ENCODE results near the gene MCM8. TPM values are rescaled to one million over a fixed set of nuclear protein-coding genes. Genes with fewer than 3 reads are reported as not detected.

MCM8 gene
- total and polyA plus RNA-seq, 9 of the 15 experiments (the other 6 are each of a cell fraction or from before 2014, with no cell fraction given): 4.5 to 43.8 (median 25.4) TPM

DNA sequence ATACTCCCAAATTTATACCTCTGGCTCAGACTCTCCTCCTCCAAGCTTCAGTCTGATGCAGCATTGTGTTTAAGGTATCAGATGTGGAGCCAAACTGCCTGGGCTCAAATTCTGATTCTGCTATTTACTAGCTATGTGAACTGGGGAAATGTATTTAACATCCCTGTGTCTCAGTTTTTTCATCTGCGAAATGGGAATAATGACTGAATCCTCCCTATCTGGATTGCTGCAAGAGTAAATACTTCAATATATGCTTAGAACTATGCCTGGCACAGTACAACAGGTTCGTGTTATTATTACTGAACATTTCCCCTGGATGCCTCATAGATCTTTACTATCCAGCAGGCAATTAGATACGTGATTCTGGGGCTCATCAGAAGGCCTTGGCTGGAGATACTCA is 97.9 kb downstream of the MCM8 start:
- WGBS (ENCODE audit: insufficient coverage, low coverage, missing lambda C conversion rate): 7% methylated on average over 3 of the region's 3 CpGs
- BruUV-seq (replicated peaks): no TSS peak
- TF ChIP-seq RBM25 (IDR thresholded peaks at IDR 0.05; ENCODE audit: low read depth, low read length, severe bottlenecking) (peak; percentile 56), CREM (IDR thresholded peaks at IDR 0.05; ENCODE audit: low read depth) (no peak)
- TF ChIP-seq, protein P1, sequence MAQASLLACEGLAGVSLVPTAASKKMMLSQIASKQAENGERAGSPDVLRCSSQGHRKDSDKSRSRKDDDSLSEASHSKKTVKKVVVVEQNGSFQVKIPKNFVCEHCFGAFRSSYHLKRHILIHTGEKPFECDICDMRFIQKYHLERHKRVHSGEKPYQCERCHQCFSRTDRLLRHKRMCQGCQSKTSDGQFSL (CRISPR knock-in tag; IDR thresholded peaks at IDR 0.05): no peak
- TF ChIP-seq, protein P1 (tag; IDR thresholded peaks at IDR 0.05): no peak
- POLR2A ChIA-PET: interaction anchor here (2.0 kb wide), 1 partner anchor 9 kb away, joined by 6 read pairs; no protein-coding TSS in a partner anchor
- Histone ChIP-seq H3K27ac (ENCODE audit: extremely low read depth, low read depth, low read length) (no peak overlapping the region), H3K36me3 (ENCODE audit: control insufficient read depth, insufficient read depth, low read length) (no peaks in the 10 kb centered on the region), H3K4me1 (replicated peaks in 1 of 2; ENCODE audit: control insufficient read depth in 2 of 2, insufficient read depth in 2 of 2, low read length in 2 of 2) (no peaks in the 10 kb centered on the region), H3K4me2 (ENCODE audit: insufficient read depth, low read length) (no peak overlapping the region), H3K9ac (ENCODE audit: insufficient read depth in 1 of 2, low read depth in 2 of 2, low read length in 2 of 2) (no peak overlapping the region), H2AFZ (ENCODE audit: low read depth, low read length) (no peak overlapping the region), H3K4me3 (no peak overlapping the region), H3K9me3 (replicated peaks; ENCODE audit: control insufficient read depth, insufficient read depth, low read depth, low read length) (no peaks in the 10 kb centered on the region), H3K9me1 (ENCODE audit: control insufficient read depth, insufficient read depth, low read length) (no peaks in the 10 kb centered on the region), H3K79me2 (ENCODE audit: control insufficient read depth, insufficient read depth, low read length) (no peaks in the 10 kb centered on the region), H3K27me3 (ENCODE audit: control insufficient read depth in 2 of 2, insufficient read depth in 2 of 2, low read length in 2 of 2) (no peaks in the 10 kb centered on the region), H4K20me1 (replicated peaks; ENCODE audit: control insufficient read depth, insufficient read depth, low read length) (no peaks in the 10 kb centered on the region)
- FAIRE-seq: no peak
- no peak for DNase-seq (ENCODE audit: extremely low read depth in 1 of 4, low spot score in 3 of 4)
- in situ Hi-C loops (cut with MboI) (no loop called here), intact Hi-C loops (cut with micrococcal nuclease) (no loop called here)
- no peak for ATAC-seq
- CTCF ChIA-PET (ENCODE audit: low intra/inter-chr PET ratio): no interaction called here

Small RNA genes within 50 kb of the gene (small RNA-seq; reads per million reads assigned to genes)
- not detected for gene RF00019
- not detected for gene RN7SL498P

Other genes with a start within 250 kb of the MCM8 start
- 3.7 and 3.8 TPM in 2 replicates for gene SHLD1, start 200.3 kb upstream of the MCM8 start, total RNA-seq (2014; rRNA removed)
- gene SHLD1, start 200.3 kb upstream of the MCM8 start, total RNA-seq (2014; rRNA removed; fragmentation: Illumina TruSeq; extraction: Trizol): 6.9 and 7.9 TPM in 2 replicates
- gene SHLD1, start 200.3 kb upstream of the MCM8 start, total RNA-seq (2015; rRNA removed; fragmentation: Illumina TruSeq; extraction: Trizol): 7.4 and 8.2 TPM in 2 replicates
- gene SHLD1, start 200.3 kb upstream of the MCM8 start, total RNA-seq (2021): 5.9 and 7.3 TPM in 2 replicates
- gene SHLD1, start 200.3 kb upstream of the MCM8 start, polyA plus RNA-seq (2011; rRNA removed): 12.1 and 13.9 TPM in 2 replicates
- 6.2 and 7.6 TPM in 2 replicates for gene SHLD1, start 200.3 kb upstream of the MCM8 start, polyA plus RNA-seq (2014; fragmentation: Illumina TruSeq; extraction: Trizol)
- gene SHLD1, start 200.3 kb upstream of the MCM8 start, polyA plus RNA-seq (2014; fragmentation: Nextera tagmentation; extraction: Ambion mirVana): 10 to 100 TPM; 20.7 to 21.6 TPM
- 7.3 and 8.4 TPM in 2 replicates for gene SHLD1, start 200.3 kb upstream of the MCM8 start, polyA plus RNA-seq (2014; rRNA removed)
- not detected in 2 replicates for gene CHGB, start 39.1 kb upstream of the MCM8 start, total RNA-seq (2014; rRNA removed)
- 0.13 TPM in 1 of 2 replicates, not detected in the other for gene CHGB, start 39.1 kb upstream of the MCM8 start, total RNA-seq (2014; rRNA removed; fragmentation: Illumina TruSeq; extraction: Trizol)
- 0.04 TPM in 1 of 2 replicates, not detected in the other for gene CHGB, start 39.1 kb upstream of the MCM8 start, total RNA-seq (2015; rRNA removed; fragmentation: Illumina TruSeq; extraction: Trizol)
- gene CHGB, start 39.1 kb upstream of the MCM8 start, total RNA-seq (2021): 0.09 TPM in 1 of 2 replicates, not detected in the other
- gene CHGB, start 39.1 kb upstream of the MCM8 start, polyA plus RNA-seq (2011; rRNA removed): not detected in 2 replicates
- 0.07 TPM in 1 of 2 replicates, not detected in the other for gene CHGB, start 39.1 kb upstream of the MCM8 start, polyA plus RNA-seq (2014; fragmentation: Illumina TruSeq; extraction: Trizol)
- gene CHGB, start 39.1 kb upstream of the MCM8 start, polyA plus RNA-seq (2014; fragmentation: Nextera tagmentation; extraction: Ambion mirVana): under 1 TPM in 1 of 2 experiments, not detected in 1; 0.03 TPM
- gene CHGB, start 39.1 kb upstream of the MCM8 start, polyA plus RNA-seq (2014; rRNA removed): not detected in 2 replicates
- gene TRMT6, start 119 bp upstream of the MCM8 start, total RNA-seq (2014; rRNA removed): 15.8 and 17.9 TPM in 2 replicates
- 15.6 and 17.0 TPM in 2 replicates for gene TRMT6, start 119 bp upstream of the MCM8 start, total RNA-seq (2014; rRNA removed; fragmentation: Illumina TruSeq; extraction: Trizol)
- gene TRMT6, start 119 bp upstream of the MCM8 start, total RNA-seq (2015; rRNA removed; fragmentation: Illumina TruSeq; extraction: Trizol): 15.0 and 16.8 TPM in 2 replicates
- gene TRMT6, start 119 bp upstream of the MCM8 start, total RNA-seq (2021): 12.8 and 14.4 TPM in 2 replicates
- 10.8 and 11.3 TPM in 2 replicates for gene TRMT6, start 119 bp upstream of the MCM8 start, polyA plus RNA-seq (2011; rRNA removed)
- 19.4 and 21.3 TPM in 2 replicates for gene TRMT6, start 119 bp upstream of the MCM8 start, polyA plus RNA-seq (2014; fragmentation: Illumina TruSeq; extraction: Trizol)
- 10 to 100 TPM; 10.6 to 13.5 TPM for gene TRMT6, start 119 bp upstream of the MCM8 start, polyA plus RNA-seq (2014; fragmentation: Nextera tagmentation; extraction: Ambion mirVana)
- gene TRMT6, start 119 bp upstream of the MCM8 start, polyA plus RNA-seq (2014; rRNA removed): 16.9 and 19.6 TPM in 2 replicates
- gene CRLS1, start 55.5 kb downstream of the MCM8 start, total RNA-seq (2014; rRNA removed): 28.3 and 28.9 TPM in 2 replicates
- gene CRLS1, start 55.5 kb downstream of the MCM8 start, total RNA-seq (2014; rRNA removed; fragmentation: Illumina TruSeq; extraction: Trizol): 74.1 and 81.4 TPM in 2 replicates
- 49.9 and 54.3 TPM in 2 replicates for gene CRLS1, start 55.5 kb downstream of the MCM8 start, total RNA-seq (2015; rRNA removed; fragmentation: Illumina TruSeq; extraction: Trizol)
- gene CRLS1, start 55.5 kb downstream of the MCM8 start, total RNA-seq (2021): 46.7 and 47.8 TPM in 2 replicates
- 149 and 195 TPM in 2 replicates for gene CRLS1, start 55.5 kb downstream of the MCM8 start, polyA plus RNA-seq (2011; rRNA removed)
- gene CRLS1, start 55.5 kb downstream of the MCM8 start, polyA plus RNA-seq (2014; fragmentation: Illumina TruSeq; extraction: Trizol): 51.5 and 54.2 TPM in 2 replicates
- 10 to 100 TPM; 10.9 to 15.1 TPM for gene CRLS1, start 55.5 kb downstream of the MCM8 start, polyA plus RNA-seq (2014; fragmentation: Nextera tagmentation; extraction: Ambion mirVana)
- gene CRLS1, start 55.5 kb downstream of the MCM8 start, polyA plus RNA-seq (2014; rRNA removed): 54.7 and 57.6 TPM in 2 replicates
- not detected in 2 replicates for gene LRRN4, start 103.4 kb downstream of the MCM8 start, total RNA-seq (2014; rRNA removed)
- gene LRRN4, start 103.4 kb downstream of the MCM8 start, total RNA-seq (2014; rRNA removed; fragmentation: Illumina TruSeq; extraction: Trizol): not detected in 2 replicates
- gene LRRN4, start 103.4 kb downstream of the MCM8 start, total RNA-seq (2015; rRNA removed; fragmentation: Illumina TruSeq; extraction: Trizol): not detected in 2 replicates
- not detected in 2 replicates for gene LRRN4, start 103.4 kb downstream of the MCM8 start, total RNA-seq (2021)
- not detected in 2 replicates for gene LRRN4, start 103.4 kb downstream of the MCM8 start, polyA plus RNA-seq (2011; rRNA removed)
- not detected in 2 replicates for gene LRRN4, start 103.4 kb downstream of the MCM8 start, polyA plus RNA-seq (2014; fragmentation: Illumina TruSeq; extraction: Trizol)
- not detected for gene LRRN4, start 103.4 kb downstream of the MCM8 start, polyA plus RNA-seq (2014; fragmentation: Nextera tagmentation; extraction: Ambion mirVana)
- gene LRRN4, start 103.4 kb downstream of the MCM8 start, polyA plus RNA-seq (2014; rRNA removed): not detected in 2 replicates
- not detected in 2 replicates for gene FERMT1, start 172.4 kb downstream of the MCM8 start, total RNA-seq (2014; rRNA removed)
- gene FERMT1, start 172.4 kb downstream of the MCM8 start, total RNA-seq (2014; rRNA removed; fragmentation: Illumina TruSeq; extraction: Trizol): not detected in 2 replicates
- not detected in 2 replicates for gene FERMT1, start 172.4 kb downstream of the MCM8 start, total RNA-seq (2015; rRNA removed; fragmentation: Illumina TruSeq; extraction: Trizol)
- gene FERMT1, start 172.4 kb downstream of the MCM8 start, total RNA-seq (2021): 0.07 and 0.09 TPM in 2 replicates
- gene FERMT1, start 172.4 kb downstream of the MCM8 start, polyA plus RNA-seq (2011; rRNA removed): not detected in 2 replicates
- gene FERMT1, start 172.4 kb downstream of the MCM8 start, polyA plus RNA-seq (2014; fragmentation: Illumina TruSeq; extraction: Trizol): not detected in 2 replicates
- gene FERMT1, start 172.4 kb downstream of the MCM8 start, polyA plus RNA-seq (2014; fragmentation: Nextera tagmentation; extraction: Ambion mirVana): not detected
- not detected in 2 replicates for gene FERMT1, start 172.4 kb downstream of the MCM8 start, polyA plus RNA-seq (2014; rRNA removed)